ENCODE data around the gene SOX6.

- TF ChIP-seq, protein P1, sequence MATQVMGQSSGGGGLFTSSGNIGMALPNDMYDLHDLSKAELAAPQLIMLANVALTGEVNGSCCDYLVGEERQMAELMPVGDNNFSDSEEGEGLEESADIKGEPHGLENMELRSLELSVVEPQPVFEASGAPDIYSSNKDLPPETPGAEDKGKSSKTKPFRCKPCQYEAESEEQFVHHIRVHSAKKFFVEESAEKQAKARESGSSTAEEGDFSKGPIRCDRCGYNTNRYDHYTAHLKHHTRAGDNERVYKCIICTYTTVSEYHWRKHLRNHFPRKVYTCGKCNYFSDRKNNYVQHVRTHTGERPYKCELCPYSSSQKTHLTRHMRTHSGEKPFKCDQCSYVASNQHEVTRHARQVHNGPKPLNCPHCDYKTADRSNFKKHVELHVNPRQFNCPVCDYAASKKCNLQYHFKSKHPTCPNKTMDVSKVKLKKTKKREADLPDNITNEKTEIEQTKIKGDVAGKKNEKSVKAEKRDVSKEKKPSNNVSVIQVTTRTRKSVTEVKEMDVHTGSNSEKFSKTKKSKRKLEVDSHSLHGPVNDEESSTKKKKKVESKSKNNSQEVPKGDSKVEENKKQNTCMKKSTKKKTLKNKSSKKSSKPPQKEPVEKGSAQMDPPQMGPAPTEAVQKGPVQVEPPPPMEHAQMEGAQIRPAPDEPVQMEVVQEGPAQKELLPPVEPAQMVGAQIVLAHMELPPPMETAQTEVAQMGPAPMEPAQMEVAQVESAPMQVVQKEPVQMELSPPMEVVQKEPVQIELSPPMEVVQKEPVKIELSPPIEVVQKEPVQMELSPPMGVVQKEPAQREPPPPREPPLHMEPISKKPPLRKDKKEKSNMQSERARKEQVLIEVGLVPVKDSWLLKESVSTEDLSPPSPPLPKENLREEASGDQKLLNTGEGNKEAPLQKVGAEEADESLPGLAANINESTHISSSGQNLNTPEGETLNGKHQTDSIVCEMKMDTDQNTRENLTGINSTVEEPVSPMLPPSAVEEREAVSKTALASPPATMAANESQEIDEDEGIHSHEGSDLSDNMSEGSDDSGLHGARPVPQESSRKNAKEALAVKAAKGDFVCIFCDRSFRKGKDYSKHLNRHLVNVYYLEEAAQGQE (IDR thresholded peaks at IDR 0.05; ENCODE audit: insufficient read depth in 1 of 2, low read depth in 2 of 2, low read length in 1 of 2): no peak
- no peak for TF ChIP-seq POLR2AphosphoS5 (IDR thresholded peaks at IDR 0.05; ENCODE audit: low read depth, low read length)
- TF ChIP-seq, protein P2, sequence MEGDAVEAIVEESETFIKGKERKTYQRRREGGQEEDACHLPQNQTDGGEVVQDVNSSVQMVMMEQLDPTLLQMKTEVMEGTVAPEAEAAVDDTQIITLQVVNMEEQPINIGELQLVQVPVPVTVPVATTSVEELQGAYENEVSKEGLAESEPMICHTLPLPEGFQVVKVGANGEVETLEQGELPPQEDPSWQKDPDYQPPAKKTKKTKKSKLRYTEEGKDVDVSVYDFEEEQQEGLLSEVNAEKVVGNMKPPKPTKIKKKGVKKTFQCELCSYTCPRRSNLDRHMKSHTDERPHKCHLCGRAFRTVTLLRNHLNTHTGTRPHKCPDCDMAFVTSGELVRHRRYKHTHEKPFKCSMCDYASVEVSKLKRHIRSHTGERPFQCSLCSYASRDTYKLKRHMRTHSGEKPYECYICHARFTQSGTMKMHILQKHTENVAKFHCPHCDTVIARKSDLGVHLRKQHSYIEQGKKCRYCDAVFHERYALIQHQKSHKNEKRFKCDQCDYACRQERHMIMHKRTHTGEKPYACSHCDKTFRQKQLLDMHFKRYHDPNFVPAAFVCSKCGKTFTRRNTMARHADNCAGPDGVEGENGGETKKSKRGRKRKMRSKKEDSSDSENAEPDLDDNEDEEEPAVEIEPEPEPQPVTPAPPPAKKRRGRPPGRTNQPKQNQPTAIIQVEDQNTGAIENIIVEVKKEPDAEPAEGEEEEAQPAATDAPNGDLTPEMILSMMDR (IDR thresholded peaks at IDR 0.05): no peak
Measured at GRCh38 chr11:16043617-16044016, 312.7 kb downstream of the SOX6 start.
